Measurements from ENCODE around the gene CUEDC2.
A peak's percentile ranks its signal among the peaks of the same experiment; 100 is the strongest.

The CUEDC2 gene

DNA sequence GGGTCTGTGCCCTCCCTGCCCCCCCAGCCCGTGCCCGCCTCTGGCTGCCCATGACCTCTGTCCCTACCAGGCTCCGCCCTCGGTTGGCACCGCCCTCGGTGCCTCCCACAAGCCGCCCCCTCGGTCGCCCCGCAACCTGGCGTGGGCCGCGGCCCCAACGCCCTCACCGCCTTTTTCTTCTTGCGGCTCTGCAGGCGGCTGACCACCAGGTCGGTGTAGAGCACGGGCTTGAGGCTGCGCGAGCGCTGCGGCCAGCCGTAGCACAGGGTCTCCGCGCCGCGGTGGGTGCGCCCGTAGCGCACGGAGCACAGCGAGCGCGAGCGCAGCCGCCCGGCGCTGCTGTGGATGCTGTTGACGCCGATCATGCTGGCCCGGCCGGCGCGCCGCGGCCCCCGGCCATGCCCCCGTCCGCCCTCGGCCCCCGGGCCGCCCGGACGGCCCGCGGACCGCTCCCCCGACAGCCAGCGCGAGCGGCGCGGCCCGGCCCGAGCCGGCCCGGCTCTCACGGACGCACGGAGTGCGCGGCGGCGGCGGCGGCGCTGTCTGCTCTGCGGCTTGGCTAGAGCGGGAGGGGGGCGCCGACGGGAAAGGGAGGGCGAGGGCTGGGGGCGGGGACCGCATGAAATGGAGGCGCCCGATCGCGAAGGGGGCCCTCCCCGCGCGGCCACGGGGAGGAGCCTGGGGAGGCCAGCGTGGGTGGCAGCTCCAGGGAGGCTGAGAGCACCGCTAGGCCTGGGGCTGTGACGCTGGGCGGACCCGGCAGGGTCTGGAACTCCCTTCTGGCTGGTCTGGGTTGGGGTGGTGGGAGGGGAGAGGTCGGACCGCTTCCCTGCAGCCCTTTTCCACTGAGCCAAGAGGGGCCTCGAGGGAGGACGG is 23.4 kb downstream of the CUEDC2 start:
- DNase-seq = peak; percentile 60 to 62

DNA sequence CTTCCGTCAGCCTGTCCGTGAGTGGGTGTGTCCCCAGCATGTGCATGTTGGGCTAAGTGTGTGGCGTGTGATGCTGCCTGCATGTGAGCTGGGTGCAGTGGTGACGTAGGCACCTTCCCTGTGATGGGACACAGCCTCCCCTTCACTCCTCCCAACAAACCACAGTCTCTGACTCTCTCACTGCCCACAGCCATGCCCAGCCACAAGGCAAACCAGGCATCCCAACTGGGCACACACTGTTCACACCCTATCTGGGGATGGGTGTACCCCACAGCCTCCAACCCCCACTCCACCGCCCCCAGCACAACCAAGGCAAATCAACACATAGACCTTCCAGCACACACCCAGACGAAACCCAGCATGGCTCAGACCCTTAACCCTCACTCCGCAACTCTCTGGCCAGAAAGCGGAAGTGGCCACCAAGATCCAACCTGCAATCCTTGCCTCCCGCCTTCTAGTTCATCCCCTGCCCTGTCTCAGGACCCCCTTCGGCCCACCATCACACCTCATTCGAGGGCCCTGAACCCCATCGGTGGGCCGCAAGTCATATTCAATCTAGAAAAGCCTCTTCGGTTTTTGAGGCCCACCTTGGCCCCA is 24.1 kb downstream of the CUEDC2 start:
- peak; percentile 49 to 58 for DNase-seq

- DNase-seq = peak; percentile 60 to 77
These were observed 24.8 kb downstream of the CUEDC2 start for GRCh38 chr10:102407425-102408130.

- peak in 1 of 2 donors; percentile 49 for DNase-seq
These were observed 25.6 kb downstream of the CUEDC2 start for GRCh38 chr10:102406815-102407214.

DNA sequence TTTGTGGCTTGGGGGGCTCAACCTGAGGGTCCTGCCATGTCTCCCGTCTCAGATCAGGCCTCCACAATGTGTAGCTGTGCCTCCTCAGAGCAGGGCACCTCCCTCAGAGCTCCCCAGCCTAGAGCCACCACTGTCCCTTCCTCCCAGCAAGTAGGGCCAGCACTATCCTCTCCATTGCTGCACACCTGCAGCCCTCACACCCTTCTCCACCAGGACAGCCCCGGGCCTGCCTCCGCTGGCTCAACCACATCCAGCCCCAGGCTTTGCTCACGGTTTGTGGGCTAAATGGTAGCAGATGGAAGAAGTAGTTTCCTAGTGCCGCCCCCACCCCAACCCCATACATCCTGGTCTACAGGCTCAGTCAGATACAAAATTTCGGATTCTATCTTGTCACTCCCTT is 26.7 kb downstream of the CUEDC2 start:
- DNase-seq = no peak

GRCh38 chr10:102405108-102405571 is 27.2 kb downstream of the CUEDC2 start:
- no peak for DNase-seq

GRCh38 chr10:102404361-102405107 is 27.8 kb downstream of the CUEDC2 start:
- no peak for DNase-seq

DNA sequence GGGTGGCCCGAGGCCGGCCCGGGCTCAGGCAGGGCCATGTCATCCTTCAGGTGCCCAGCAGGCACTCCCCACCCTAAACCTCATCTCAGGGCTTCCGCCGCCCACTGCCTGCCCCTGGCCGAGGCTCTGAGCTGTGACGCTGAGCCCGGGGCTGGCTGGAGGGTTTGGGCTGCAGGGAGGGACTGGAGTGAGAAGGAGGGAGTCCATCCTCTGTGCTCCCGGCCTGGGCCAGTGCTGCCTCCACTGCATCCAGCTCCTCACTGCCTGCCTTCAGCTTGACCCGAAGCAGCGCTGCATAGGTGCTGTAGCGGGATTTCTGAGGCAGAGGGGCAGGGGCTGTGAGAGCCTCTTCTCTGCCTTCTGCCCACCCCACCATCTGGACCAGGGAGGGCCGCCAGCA is 29.3 kb downstream of the CUEDC2 start:
- no peak for DNase-seq

GRCh38 chr10:102402512-102402896 is 29.9 kb downstream of the CUEDC2 start:
- DNase-seq = no peak

GRCh38 chr10:102401735-102402511 is 30.5 kb downstream of the CUEDC2 start:
- no peak for DNase-seq

GRCh38 chr10:102401342-102401654 is 31.1 kb downstream of the CUEDC2 start:
- DNase-seq = no peak

- DNase-seq = no peak
These were observed 31.6 kb downstream of the CUEDC2 start for GRCh38 chr10:102400598-102401341.

GRCh38 chr10:102400076-102400475 is 32.3 kb downstream of the CUEDC2 start:
- no peak for DNase-seq

- peak; percentile 78 to 86 for DNase-seq
These were observed 33.0 kb downstream of the CUEDC2 start for GRCh38 chr10:102399217-102400021.

GRCh38 chr10:102398172-102399020 is 34.0 kb downstream of the CUEDC2 start:
- no peak for DNase-seq

- DNase-seq = no peak
These were observed 34.9 kb downstream of the CUEDC2 start for GRCh38 chr10:102397222-102398171.

GRCh38 chr10:102396730-102397151 is 35.6 kb downstream of the CUEDC2 start:
- DNase-seq = no peak

GRCh38 chr10:102396317-102396650 is 36.1 kb downstream of the CUEDC2 start:
- DNase-seq = peak in 1 of 2 donors; percentile 35

Measured in inflammatory macrophage treated with lipopolysaccharide for 1 hour (primary cell).